Left ventricle myocardium inferior (tissue), 1 donor: Measurements from ENCODE around the gene CCDC187. TPM values are rescaled to one million over a fixed set of nuclear protein-coding genes. Genes with fewer than 3 reads are reported as not detected.

Experiments used
- DNase-seq: peaks from one replicate; pipeline ENCODE4 v3.0.0-alpha.2; 2020
- H3K27ac ChIP-seq: fragments of 200-600 bp; replicated peaks from 2 replicates; pipeline ENCODE4 v1.8.0; 2021
- H3K27me3 ChIP-seq: fragments of 200-600 bp; 2 replicates; pipeline ENCODE4 v1.8.0; 2021; ENCODE audit warnings: low read depth
- H3K36me3 ChIP-seq: fragments of 200-600 bp; 2 replicates; pipeline ENCODE4 v1.8.0; 2021
- H3K4me1 ChIP-seq: fragments of 200-600 bp; 2 replicates; pipeline ENCODE4 v1.8.0; 2021
- H3K4me3 ChIP-seq: fragments of 200-600 bp; 2 replicates; pipeline ENCODE4 v1.8.0; 2021; ENCODE audit warnings: mild to moderate bottlenecking, moderate library complexity
- H3K9me3 ChIP-seq: fragments of 200-600 bp; replicated peaks from 2 replicates; pipeline ENCODE4 v1.8.0; 2021
- intact Hi-C: fragments of 100-400 bp; cut with micrococcal nuclease; formaldehyde crosslinking; loops from one replicate; pipeline ENCODE4 v1.11.0; 2022
- total RNA-seq: library from RNA; stranded (reverse); fragmentation: NEBNext Ultra II Directional; extraction: Animal tissue kit (Norgen Biotek cat#: 25700); gene quantifications from one replicate; pipeline ENCODE4 v1.2.1, GENCODE V29; 2021
- TF ChIP-seq, protein P1 (sequence below): fragments of 200-600 bp; IDR thresholded peaks from 2 replicates; pipeline ENCODE4 v1.8.0; 2021; ENCODE audit warnings: antibody characterized with exemption, mild to moderate bottlenecking, borderline replicate concordance
- donor health status: DM: no; HTN: yes; CAD: no; lungs with severe emphysema.

CCDC187 gene
- total RNA-seq, 1 donor from 2014 or later, result not detected

DNA sequence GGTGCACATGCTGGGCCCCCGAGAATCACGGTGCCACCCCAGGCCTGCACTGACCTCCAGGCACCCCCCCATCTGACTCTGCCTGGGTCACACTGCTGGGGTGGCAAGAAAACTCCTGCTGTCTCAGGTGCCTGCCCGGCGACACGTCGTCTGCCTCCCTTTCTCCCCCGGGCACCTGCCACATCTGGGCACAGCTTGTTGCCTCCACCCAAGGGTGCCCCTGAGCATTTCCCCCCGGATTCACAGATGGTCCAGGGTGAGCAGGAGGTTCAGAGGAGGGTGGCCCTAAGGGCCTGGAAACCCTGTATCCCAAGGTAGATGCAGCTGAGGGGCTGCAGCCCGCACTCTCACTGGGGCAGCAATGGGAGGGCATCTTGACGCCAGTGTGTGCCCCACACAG lies 43.4 kb downstream of the CCDC187 start:
- intact Hi-C loops, result no loop called here
- Histone ChIP-seq H3K4me3 (no peak overlapping the region), H3K9me3 (no peaks in the 10 kb centered on the region), H3K27me3 (peaks cover 64% of the 10 kb centered on the region), H3K36me3 (no peaks in the 10 kb centered on the region), H3K4me1 (no peaks in the 10 kb centered on the region), H3K27ac (no peak overlapping the region)
- no peak for DNase-seq
- TF ChIP-seq, protein P1, sequence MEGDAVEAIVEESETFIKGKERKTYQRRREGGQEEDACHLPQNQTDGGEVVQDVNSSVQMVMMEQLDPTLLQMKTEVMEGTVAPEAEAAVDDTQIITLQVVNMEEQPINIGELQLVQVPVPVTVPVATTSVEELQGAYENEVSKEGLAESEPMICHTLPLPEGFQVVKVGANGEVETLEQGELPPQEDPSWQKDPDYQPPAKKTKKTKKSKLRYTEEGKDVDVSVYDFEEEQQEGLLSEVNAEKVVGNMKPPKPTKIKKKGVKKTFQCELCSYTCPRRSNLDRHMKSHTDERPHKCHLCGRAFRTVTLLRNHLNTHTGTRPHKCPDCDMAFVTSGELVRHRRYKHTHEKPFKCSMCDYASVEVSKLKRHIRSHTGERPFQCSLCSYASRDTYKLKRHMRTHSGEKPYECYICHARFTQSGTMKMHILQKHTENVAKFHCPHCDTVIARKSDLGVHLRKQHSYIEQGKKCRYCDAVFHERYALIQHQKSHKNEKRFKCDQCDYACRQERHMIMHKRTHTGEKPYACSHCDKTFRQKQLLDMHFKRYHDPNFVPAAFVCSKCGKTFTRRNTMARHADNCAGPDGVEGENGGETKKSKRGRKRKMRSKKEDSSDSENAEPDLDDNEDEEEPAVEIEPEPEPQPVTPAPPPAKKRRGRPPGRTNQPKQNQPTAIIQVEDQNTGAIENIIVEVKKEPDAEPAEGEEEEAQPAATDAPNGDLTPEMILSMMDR, result no peak

DNA sequence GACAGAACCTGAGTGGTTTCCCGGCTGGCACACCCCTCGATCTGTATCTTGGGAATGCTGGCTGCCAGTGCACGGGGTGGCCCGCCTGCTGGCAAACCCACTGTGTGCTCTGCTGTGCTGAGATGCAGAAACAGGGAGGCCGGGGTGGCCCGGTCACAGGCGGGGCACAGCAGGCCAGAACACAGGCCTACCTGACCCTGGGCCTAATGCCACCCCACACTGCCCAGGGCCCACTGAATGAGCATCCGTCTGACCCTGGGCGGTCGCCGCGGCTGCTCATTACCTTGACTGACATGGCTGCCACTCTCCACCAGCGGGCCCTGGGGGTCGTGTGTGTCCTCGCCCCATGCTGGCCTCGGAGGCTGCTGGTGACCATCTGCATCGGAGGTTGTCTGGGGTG lies 44.1 kb downstream of the CCDC187 start:
- TF ChIP-seq, protein P1, result no peak
- H3K4me3 ChIP-seq, result no peak overlapping the region
- peaks cover 70% of the 10 kb centered on the region for H3K27me3 ChIP-seq
- no peak for DNase-seq
- H3K9me3 ChIP-seq, result no peaks in the 10 kb centered on the region
- H3K4me1 ChIP-seq, result peaks cover 3% of the 10 kb centered on the region
- H3K36me3 ChIP-seq, result no peaks in the 10 kb centered on the region
- intact Hi-C loops, result no loop called here
- H3K27ac ChIP-seq, result no peak overlapping the region

DNA sequence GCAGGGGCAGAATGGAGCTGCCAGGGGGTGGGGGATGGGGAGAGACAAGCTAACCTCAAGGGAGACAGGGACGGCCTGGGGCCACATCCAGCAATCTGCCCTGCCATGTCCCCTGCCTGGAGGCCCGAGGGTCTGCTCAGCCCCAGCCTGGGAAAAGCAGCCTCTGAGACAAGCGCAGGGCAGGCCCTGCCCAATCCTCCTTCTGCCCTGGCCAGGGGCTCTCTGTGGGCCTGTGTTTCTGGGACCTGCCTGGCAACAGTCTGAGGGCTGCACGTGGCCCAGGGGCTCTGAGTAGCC lies 44.4 kb downstream of the CCDC187 start:
- H3K36me3 ChIP-seq, result no peaks in the 10 kb centered on the region
- H3K27me3 ChIP-seq, result peaks cover 74% of the 10 kb centered on the region
- H3K4me1 ChIP-seq, result peaks cover 6% of the 10 kb centered on the region
- no peak overlapping the region for H3K27ac ChIP-seq
- no peak for DNase-seq
- intact Hi-C loops, result no loop called here
- TF ChIP-seq, protein P1, result no peak
- H3K9me3 ChIP-seq, result no peaks in the 10 kb centered on the region
- no peak overlapping the region for H3K4me3 ChIP-seq

DNA sequence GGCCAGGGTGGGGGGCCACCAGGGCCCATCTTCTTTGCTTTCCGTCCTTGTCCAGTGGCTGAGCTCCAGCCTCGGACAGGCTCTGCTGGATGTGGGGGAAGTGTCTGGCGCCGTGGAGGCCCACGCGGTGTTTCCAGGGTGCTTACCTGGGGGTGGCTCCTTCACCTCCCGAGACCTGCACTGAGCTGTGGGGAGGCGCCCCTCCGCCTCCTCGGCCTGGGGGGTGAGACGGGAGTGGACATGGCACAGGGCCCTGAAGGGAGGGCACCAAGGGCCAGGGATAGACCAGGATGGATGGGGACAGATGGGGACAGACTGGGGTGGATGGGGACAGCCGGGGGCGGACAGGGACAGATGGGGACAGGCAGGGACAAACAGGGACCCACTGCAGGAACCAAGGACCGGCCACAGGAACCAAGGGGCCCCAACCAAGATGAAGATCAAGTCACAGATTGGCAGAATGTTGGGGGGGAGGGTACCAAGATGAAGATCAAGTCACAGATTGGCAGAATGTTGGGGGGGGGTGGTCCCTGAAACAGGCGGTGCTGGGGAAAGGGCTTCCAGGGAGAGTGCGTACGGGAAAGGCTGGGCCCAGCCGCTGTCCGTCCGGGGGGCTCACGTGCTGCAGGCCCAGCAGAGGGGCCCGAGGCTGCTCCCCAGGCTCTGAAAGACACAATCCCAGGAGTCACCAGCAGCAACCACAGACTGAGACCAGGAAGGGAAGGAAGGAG lies 44.9 kb downstream of the CCDC187 start:
- Histone ChIP-seq H3K4me3 (no peak overlapping the region), H3K27ac (no peak overlapping the region), H3K27me3 (peaks cover 75% of the 10 kb centered on the region), H3K9me3 (no peaks in the 10 kb centered on the region), H3K4me1 (peaks cover 8% of the 10 kb centered on the region), H3K36me3 (no peaks in the 10 kb centered on the region)
- no peak for DNase-seq
- TF ChIP-seq, protein P1, result no peak
- intact Hi-C loops, result no loop called here

DNA sequence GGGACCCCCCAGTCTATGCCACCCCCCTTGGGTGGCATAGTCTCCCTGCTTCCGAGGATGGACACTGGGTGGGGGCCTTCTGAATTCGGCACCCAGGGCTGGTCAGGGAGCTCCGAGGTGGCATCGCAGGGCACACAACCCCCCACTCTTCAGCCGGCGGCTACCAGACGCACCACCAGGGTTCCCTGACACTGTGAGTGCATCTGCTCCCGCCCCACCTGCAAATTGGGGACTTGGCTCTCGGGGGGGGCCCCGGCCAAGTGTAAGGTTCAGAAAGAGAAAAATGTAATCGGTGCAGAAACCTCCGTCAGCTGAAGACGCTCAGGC lies 45.6 kb downstream of the CCDC187 start:
- no peaks in the 10 kb centered on the region for H3K36me3 ChIP-seq
- H3K27me3 ChIP-seq, result peaks cover 75% of the 10 kb centered on the region
- peaks cover 8% of the 10 kb centered on the region for H3K4me1 ChIP-seq
- DNase-seq, result no peak
- no peaks in the 10 kb centered on the region for H3K9me3 ChIP-seq
- intact Hi-C loops, result no loop called here
- TF ChIP-seq, protein P1, result no peak
- no peak overlapping the region for H3K27ac ChIP-seq
- H3K4me3 ChIP-seq, result no peak overlapping the region
